WTC11 (cell line): ENCODE data around the gene MAGI2.

Experiments used
- ATF2 ChIP-seq: sonication (generic); formaldehyde crosslinking; IDR thresholded peaks from 2 replicates; pipeline ENCODE4 v1.8.1; 2022; ENCODE audit warnings: low read depth, missing genetic modification reagents, borderline replicate concordance
- CREB1 ChIP-seq: sonication (generic); formaldehyde crosslinking; IDR thresholded peaks from 2 replicates; pipeline ENCODE4 v1.8.0; 2023; ENCODE audit warnings: mild to moderate bottlenecking, missing genetic modification reagents
- CTCF ChIP-seq: fragments of 200-600 bp; IDR thresholded peaks from 2 replicates; pipeline ENCODE4 v1.8.0; 2022; ENCODE audit warnings: antibody characterized with exemption
- KAT7 ChIP-seq: sonication (generic); formaldehyde crosslinking; IDR thresholded peaks from 2 replicates; pipeline ENCODE4 v1.8.1; 2023; ENCODE audit warnings: missing genetic modification reagents, mild to moderate bottlenecking, borderline replicate concordance
- MAX ChIP-seq: sonication (generic); formaldehyde crosslinking; IDR thresholded peaks from 2 replicates; pipeline ENCODE4 v1.8.0; 2022; ENCODE audit warnings: mild to moderate bottlenecking, missing genetic modification reagents
- MLX ChIP-seq: sonication (generic); formaldehyde crosslinking; IDR thresholded peaks from 2 replicates; pipeline ENCODE4 v1.8.1; 2023; ENCODE audit warnings: mild to moderate bottlenecking, missing genetic modification reagents, moderate library complexity
- SP1 ChIP-seq: sonication (generic); formaldehyde crosslinking; conservative IDR thresholded peaks from 2 replicates; pipeline ENCODE4 v1.8.1; 2022; ENCODE audit warnings: missing genetic modification reagents
- TCF7 ChIP-seq: sonication (generic); formaldehyde crosslinking; IDR thresholded peaks from 2 replicates; pipeline ENCODE4 v1.8.0; 2022; ENCODE audit warnings: mild to moderate bottlenecking, low read depth, missing genetic modification reagents, moderate library complexity
- TEAD1 ChIP-seq: sonication (generic); formaldehyde crosslinking; IDR thresholded peaks from 2 replicates; pipeline ENCODE4 v1.8.0; 2022; ENCODE audit warnings: mild to moderate bottlenecking, missing genetic modification reagents
- TP53 ChIP-seq: sonication (generic); formaldehyde crosslinking; IDR thresholded peaks from 2 replicates; pipeline ENCODE4 v1.8.1; 2023; ENCODE audit warnings: mild to moderate bottlenecking, missing genetic modification reagents
- ZNF121 ChIP-seq: sonication (generic); formaldehyde crosslinking; IDR thresholded peaks from 2 replicates; pipeline ENCODE4 v1.8.0; 2023; ENCODE audit warnings: missing genetic modification reagents
- TF ChIP-seq, protein P1 (sequence below): sonication (generic); formaldehyde crosslinking; IDR thresholded peaks from 2 replicates; pipeline ENCODE4 v1.8.1; 2022; ENCODE audit warnings: mild to moderate bottlenecking, moderate library complexity, missing genetic modification reagents
- TF ChIP-seq, protein P2 (sequence below): sonication (generic); formaldehyde crosslinking; IDR thresholded peaks from 2 replicates; pipeline ENCODE4 v1.8.1; 2023; ENCODE audit warnings: mild to moderate bottlenecking, missing genetic modification reagents

DNA sequence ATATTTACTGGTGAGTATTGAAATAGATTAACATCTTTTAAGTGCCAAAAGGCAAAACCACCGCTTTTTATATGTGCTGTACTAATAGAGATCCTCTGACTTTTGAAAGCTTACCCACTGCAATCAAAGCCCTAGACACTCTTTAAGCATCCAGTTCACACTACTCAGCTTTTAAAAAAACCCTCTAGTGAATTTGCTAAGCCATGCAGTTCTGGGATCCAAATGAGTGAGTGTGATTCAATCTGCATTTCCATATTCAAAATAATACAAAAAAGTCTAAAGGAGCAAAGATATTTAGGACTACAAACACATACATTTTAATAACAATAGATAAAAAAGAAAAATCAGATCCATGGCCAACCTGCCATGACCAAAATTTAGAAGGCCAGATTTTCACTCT lies 288.2 kb downstream of the MAGI2 start:
- no peak for TF ChIP-seq CTCF
- no peak for TF ChIP-seq ZNF121 (CRISPR knock-in tag)
- TF ChIP-seq TP53 (CRISPR knock-in tag) = no peak
- TF ChIP-seq, protein P1, sequence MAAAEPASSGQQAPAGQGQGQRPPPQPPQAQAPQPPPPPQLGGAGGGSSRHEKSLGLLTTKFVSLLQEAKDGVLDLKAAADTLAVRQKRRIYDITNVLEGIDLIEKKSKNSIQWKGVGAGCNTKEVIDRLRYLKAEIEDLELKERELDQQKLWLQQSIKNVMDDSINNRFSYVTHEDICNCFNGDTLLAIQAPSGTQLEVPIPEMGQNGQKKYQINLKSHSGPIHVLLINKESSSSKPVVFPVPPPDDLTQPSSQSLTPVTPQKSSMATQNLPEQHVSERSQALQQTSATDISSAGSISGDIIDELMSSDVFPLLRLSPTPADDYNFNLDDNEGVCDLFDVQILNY (CRISPR knock-in tag) = no peak
- no peak for TF ChIP-seq CREB1 (CRISPR knock-in tag)
- no peak for TF ChIP-seq KAT7 (CRISPR knock-in tag)
- no peak for TF ChIP-seq MAX (CRISPR knock-in tag)
- no peak for TF ChIP-seq TCF7 (CRISPR knock-in tag)
- TF ChIP-seq SP1 = no peak
- TF ChIP-seq TEAD1 = no peak
- no peak for TF ChIP-seq ATF2 (CRISPR knock-in tag)
- TF ChIP-seq, protein P2, sequence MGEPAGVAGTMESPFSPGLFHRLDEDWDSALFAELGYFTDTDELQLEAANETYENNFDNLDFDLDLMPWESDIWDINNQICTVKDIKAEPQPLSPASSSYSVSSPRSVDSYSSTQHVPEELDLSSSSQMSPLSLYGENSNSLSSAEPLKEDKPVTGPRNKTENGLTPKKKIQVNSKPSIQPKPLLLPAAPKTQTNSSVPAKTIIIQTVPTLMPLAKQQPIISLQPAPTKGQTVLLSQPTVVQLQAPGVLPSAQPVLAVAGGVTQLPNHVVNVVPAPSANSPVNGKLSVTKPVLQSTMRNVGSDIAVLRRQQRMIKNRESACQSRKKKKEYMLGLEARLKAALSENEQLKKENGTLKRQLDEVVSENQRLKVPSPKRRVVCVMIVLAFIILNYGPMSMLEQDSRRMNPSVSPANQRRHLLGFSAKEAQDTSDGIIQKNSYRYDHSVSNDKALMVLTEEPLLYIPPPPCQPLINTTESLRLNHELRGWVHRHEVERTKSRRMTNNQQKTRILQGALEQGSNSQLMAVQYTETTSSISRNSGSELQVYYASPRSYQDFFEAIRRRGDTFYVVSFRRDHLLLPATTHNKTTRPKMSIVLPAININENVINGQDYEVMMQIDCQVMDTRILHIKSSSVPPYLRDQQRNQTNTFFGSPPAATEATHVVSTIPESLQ (CRISPR knock-in tag) = no peak
- no peak for TF ChIP-seq MLX
